ENCODE data around the gene SMYD3. TPM values are rescaled to one million over a fixed set of nuclear protein-coding genes. Genes with fewer than 3 reads are reported as not detected.

The SMYD3 gene
- total RNA-seq, 1 donor from 2014 or later, result 27.2 TPM

DNA sequence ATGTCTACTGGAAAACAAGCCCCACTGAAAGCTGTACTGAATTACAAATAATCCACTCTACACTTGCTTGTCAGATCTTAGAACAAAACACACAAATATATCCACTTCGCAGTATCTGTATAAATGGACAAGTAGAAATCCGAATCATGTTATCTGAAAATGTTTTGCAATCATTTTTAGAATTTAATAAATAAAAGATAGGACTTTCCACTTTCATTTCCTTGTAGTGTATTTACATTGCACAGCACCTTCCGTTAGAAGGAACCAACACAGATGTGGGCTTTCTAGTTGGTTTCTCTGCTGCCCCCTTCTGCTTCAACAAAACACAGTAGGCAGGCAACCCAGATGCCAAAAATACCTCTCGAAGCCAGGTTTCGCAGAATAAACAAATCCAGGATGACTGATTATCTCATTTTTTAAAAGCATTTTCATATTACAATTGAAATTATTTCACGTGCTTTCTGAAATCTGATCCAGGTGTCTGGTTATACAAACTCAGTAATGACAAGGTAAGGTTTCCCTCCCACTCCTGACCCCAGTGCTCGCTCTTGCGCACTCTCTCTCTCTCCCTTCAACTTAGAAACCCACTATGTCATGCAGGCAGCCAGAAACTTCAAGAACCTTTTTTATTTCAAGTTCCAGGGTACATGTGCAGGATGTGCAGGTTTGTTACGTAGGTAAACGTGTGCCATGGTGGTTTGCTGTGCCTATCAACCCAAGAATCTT lies 389.9 kb downstream of the SMYD3 start:
- Histone ChIP-seq H3K27me3 (no peaks in the 10 kb centered on the region), H3K27ac (no peak overlapping the region), H3K4me1 (no peaks in the 10 kb centered on the region), H3K36me3 (no peaks in the 10 kb centered on the region), H3K4me3 (no peak overlapping the region), H3K9me3 (no peaks in the 10 kb centered on the region)
- intact Hi-C loops (cut with DNase I), result no loop called here
- ATAC-seq (peak; percentile 89), DNase-seq (no peak)
- TF ChIP-seq, protein P1, sequence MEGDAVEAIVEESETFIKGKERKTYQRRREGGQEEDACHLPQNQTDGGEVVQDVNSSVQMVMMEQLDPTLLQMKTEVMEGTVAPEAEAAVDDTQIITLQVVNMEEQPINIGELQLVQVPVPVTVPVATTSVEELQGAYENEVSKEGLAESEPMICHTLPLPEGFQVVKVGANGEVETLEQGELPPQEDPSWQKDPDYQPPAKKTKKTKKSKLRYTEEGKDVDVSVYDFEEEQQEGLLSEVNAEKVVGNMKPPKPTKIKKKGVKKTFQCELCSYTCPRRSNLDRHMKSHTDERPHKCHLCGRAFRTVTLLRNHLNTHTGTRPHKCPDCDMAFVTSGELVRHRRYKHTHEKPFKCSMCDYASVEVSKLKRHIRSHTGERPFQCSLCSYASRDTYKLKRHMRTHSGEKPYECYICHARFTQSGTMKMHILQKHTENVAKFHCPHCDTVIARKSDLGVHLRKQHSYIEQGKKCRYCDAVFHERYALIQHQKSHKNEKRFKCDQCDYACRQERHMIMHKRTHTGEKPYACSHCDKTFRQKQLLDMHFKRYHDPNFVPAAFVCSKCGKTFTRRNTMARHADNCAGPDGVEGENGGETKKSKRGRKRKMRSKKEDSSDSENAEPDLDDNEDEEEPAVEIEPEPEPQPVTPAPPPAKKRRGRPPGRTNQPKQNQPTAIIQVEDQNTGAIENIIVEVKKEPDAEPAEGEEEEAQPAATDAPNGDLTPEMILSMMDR (IDR thresholded peaks at IDR 0.05), result peak; percentile 61

DNA sequence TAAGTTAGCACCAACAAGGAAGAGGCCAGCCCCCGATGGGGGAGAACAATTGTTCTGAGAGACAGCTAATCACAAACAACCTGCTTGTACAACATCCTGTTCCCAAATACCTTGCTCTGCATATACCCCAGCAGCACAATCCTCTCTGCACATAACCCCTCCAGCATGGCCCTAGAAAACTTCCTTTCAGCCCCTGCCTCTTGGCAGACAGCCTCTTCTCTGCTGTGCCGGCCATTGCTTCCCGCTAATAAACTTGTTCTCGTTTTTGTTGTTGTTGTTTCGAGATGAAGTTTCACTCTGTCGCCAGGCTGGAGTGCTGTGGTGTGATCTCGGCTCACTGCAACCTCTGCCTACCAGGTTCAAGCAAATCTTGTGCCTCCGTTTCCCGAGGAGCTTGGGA lies 392.7 kb downstream of the SMYD3 start:
- ATAC-seq (no peak), DNase-seq (no peak)
- TF ChIP-seq, protein P1 (IDR thresholded peaks at IDR 0.05), result no peak
- H3K36me3 ChIP-seq, result no peaks in the 10 kb centered on the region
- H3K27me3 ChIP-seq, result no peaks in the 10 kb centered on the region
- H3K4me1 ChIP-seq, result no peaks in the 10 kb centered on the region
- intact Hi-C loops (cut with DNase I), result no loop called here
- H3K4me3 ChIP-seq, result no peak overlapping the region
- no peak overlapping the region for H3K27ac ChIP-seq
- no peaks in the 10 kb centered on the region for H3K9me3 ChIP-seq

DNA sequence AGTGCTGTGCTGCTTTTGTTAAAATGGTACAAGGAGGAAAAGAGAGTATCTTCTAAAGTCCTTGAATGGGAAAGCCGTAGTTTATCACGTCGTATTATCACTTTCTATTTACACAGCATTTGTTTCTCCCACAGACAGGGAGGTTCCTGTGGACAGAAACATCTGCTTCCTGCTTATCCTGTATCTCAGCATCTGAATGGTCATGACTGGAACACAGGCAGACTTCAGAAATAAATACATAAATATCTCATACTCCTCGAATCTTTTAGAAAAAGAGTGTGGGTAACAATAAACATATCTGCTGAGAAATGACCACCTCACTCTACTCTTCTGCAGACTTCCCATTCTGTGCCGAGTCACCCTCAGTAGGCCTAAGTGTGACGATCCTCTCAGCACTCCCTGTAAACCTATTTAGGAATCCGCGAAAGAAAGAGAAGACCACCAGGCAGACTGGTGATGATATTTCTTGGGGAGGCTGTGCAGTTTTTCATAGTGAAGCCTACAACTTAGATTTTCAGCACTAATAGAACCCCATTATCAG lies 393.5 kb downstream of the SMYD3 start:
- no peak for DNase-seq
- Histone ChIP-seq H3K4me3 (no peak overlapping the region), H3K9me3 (no peaks in the 10 kb centered on the region), H3K36me3 (no peaks in the 10 kb centered on the region), H3K4me1 (no peaks in the 10 kb centered on the region), H3K27me3 (no peaks in the 10 kb centered on the region), H3K27ac (peak overlapping the region; percentile 25)
- peak; percentile 32 for ATAC-seq
- intact Hi-C loops (cut with DNase I), result no loop called here
- TF ChIP-seq, protein P1 (IDR thresholded peaks at IDR 0.05), result no peak

DNA sequence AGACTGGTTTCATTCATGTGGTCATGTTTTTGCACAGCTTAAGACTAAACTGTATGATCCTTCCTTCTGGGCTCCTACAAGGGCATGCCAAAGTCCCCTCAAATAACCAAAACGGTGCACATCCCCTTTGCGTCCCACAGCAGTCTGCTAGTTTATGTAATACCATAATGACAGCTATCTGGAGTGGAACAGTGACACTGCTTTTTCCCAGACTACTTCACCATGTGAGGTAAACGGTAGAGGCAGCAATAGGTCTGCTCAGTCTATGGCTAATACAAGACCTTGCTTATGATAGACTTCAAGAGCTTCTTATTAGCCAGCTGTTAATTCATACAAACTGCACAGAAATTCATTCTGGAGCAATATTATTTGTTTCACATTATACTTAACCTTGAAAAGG lies 395.5 kb downstream of the SMYD3 start:
- Histone ChIP-seq H3K27ac (no peak overlapping the region), H3K4me1 (no peaks in the 10 kb centered on the region), H3K9me3 (no peaks in the 10 kb centered on the region), H3K36me3 (no peaks in the 10 kb centered on the region), H3K4me3 (no peak overlapping the region), H3K27me3 (no peaks in the 10 kb centered on the region)
- TF ChIP-seq, protein P1 (IDR thresholded peaks at IDR 0.05), result no peak
- ATAC-seq, result no peak
- intact Hi-C loops (cut with DNase I), result no loop called here
- no peak for DNase-seq

DNA sequence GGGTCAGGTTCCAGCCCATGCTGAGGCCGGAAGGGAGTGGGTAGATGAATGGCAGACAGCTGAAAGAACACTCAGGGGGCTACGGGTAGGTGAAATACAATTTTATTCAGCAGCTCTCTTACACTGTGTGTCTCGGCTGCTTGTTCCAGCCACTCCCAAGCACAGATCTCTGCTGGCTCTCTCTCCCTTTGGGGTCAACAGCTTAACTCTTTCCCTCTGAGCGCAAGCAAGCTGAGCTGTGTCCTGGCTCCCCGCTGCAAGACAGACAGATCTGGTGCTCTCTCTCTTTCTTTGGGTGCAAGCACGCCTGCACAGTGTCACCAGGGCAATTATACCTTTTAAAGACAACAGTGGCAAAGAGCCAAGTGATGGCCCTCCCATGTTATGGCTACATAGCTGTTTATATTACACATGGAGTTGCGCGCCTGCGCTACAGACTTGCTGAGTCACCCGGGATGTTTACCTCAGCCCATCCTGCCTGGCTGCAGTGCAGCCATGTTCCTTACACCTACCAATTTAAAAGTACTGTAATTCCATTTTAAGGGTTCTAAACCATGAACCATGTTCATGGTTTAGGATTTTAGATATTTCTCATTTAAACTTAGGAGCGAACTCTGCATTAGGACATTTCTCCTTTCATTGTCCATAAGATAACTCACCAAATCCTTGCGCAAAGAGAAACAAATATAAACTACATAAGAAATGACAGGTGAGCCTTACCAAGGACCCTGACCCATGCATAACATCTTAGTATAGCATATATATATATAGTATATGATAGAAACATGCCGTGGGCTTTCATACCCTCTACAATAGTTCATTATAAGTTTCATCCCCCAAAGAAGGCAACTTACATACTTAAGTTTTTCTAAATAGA lies 396.5 kb downstream of the SMYD3 start:
- Histone ChIP-seq H3K36me3 (no peaks in the 10 kb centered on the region), H3K27ac (no peak overlapping the region), H3K4me1 (no peaks in the 10 kb centered on the region), H3K9me3 (no peaks in the 10 kb centered on the region), H3K4me3 (no peak overlapping the region), H3K27me3 (no peaks in the 10 kb centered on the region)
- TF ChIP-seq, protein P1 (IDR thresholded peaks at IDR 0.05), result no peak
- intact Hi-C loops (cut with DNase I), result no loop called here
- ATAC-seq, result peak; percentile 63
- DNase-seq, result no peak
